ENCODE measurements around the gene TOMM40.
"Not testable (repeated sequence)": the region's sequence is repeated elsewhere in the genome, so short reads cannot be mapped to it uniquely, and the experiment has no call there.

DNA sequence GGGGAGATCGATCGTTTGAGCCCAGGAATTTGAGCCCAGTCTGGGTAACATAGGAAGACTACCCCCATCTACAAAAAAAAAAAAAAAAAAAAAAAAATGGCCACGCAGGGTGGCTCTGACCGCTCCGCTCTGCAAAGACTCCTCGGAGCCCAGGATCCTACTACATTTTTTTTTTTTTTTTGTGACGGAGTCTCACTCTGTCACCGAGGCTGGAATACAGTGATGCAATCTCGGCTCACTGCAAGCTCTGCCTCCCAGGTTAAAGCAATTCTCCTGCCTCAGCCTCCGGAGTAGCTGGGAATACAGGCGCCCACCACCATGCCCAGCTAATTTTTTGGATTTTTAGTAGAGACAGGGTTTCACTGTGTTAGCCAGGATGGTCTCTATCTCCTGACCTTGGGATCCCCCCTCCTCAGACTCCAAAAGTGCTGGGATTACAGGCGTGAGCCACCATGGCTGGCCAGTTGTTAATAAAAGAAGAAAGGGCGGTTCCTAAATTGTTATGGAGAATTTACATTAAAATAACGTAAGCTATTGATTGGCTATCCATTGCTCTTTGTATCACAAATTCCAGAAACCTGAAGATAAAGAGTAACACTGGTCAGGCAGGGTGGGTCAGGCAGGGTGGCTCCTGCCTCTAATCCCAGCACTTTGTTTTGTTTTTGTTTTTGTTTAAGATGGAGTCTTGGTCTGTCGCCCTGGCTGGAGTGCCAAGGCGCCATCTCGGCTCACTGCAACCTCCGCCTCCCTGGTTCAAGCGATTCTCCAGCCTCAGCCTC, 8.2 kb upstream of the TOMM40 start:
- TF ChIP-seq, protein P1, sequence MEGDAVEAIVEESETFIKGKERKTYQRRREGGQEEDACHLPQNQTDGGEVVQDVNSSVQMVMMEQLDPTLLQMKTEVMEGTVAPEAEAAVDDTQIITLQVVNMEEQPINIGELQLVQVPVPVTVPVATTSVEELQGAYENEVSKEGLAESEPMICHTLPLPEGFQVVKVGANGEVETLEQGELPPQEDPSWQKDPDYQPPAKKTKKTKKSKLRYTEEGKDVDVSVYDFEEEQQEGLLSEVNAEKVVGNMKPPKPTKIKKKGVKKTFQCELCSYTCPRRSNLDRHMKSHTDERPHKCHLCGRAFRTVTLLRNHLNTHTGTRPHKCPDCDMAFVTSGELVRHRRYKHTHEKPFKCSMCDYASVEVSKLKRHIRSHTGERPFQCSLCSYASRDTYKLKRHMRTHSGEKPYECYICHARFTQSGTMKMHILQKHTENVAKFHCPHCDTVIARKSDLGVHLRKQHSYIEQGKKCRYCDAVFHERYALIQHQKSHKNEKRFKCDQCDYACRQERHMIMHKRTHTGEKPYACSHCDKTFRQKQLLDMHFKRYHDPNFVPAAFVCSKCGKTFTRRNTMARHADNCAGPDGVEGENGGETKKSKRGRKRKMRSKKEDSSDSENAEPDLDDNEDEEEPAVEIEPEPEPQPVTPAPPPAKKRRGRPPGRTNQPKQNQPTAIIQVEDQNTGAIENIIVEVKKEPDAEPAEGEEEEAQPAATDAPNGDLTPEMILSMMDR (conservative IDR thresholded peaks at IDR 0.05; ENCODE audit: low read length): not testable (repeated sequence)
- not testable (repeated sequence) for TF ChIP-seq EZH2phosphoT487 (IDR thresholded peaks at IDR 0.05; ENCODE audit: borderline replicate concordance)

All from Loucy (cell line).